ENCODE measurements around the gene NPC1. TPM values are rescaled to one million over a fixed set of nuclear protein-coding genes. Genes with fewer than 3 reads are reported as not detected.
"Not testable (repeated sequence)": the region's sequence is repeated elsewhere in the genome, so short reads cannot be mapped to it uniquely, and the experiment has no call there.

The NPC1 gene
- total RNA-seq, 1 donor from 2014 or later, result 16.0 TPM

DNA sequence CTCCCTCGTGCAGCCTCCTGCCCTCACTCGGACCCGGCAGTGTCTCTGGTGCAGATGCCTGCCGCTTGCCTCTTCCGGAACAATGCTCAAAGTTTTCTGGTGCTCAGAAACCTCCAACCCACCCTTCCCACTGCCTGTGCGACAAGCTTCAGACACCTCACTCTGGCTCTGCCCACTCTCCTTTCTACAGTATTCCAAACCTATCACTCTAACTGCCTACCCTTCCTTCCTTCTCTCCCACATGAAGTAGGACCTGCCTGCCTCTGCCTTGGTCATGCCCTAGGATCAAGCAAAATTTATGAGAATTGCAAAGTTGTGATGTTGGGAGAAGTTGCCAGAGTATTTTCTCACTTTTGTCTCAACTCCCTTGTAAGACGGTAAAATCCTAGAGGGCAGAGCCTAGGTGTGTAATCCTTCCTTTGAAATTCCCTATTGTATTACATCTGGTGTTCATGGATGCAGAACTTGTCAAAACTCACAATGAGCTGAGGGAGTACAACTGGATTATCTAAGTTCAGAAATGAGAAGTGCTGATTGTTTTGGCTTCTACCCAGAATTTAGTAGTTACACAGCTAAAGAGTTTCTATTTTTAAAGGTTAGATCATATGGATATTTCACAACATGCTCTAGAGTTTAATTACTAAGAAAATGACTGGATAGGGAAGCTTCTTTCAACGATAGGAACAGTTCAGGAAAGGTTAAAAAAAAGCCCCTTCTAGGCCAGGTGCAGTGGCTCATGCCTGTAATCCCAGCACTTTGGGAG, 7.2 kb downstream of the NPC1 start:
- intact Hi-C loops (cut with DNase I), result no loop called here
- DNase-seq (ENCODE audit: low spot score), result no peak

DNA sequence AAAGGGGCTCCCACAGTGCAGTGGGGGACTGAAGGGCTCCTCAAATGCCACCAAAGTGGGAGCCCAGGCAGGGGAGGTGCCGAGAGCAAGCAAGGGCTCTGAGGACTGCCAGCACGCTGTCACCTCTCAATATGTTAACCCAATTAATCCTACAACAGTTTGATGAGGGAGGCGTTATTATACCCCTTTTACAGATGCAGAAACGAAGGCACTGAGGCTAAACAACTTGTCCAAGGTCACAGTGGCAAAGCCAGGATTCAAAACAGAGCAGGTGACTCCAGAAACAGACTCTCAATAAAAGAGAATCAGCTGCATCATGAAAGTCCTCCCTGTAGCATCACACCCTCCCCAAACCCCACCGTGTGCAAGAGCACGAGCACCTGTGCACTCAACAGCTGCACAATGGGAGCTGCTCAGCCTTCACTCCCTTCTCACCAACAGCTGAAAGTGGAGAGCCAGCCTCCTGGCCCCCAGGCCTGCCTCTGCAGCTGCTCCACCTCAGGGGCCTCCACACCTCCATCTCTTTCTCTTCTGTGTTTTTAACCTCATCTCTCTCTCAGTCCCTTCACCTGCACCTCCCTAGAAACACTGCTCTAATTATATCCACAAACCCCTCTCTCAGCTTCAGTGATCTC, 8.1 kb downstream of the NPC1 start:
- no peak for DNase-seq (ENCODE audit: low spot score)
- intact Hi-C loops (cut with DNase I), result no loop called here

DNA sequence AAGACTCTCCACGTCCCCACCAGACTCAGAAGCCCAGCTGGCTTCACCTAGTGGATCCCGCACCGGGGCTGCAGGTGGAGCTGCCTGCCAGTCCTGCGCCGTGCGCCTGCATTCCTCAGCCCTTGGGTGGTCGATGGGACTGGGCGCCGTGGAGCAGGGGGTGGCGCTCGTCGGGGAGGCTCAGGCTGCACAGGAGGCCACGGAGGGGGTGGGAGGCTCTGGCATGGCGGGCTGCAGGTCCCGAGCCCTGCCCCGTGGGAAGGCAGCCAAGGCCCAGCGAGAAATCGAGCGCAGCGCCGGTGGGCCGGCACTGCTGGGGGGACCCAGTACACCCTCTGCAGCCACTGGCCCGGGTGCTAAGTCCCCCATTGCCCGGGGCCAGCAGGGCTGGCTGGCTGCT, 8.8 kb downstream of the NPC1 start:
- DNase-seq (ENCODE audit: low spot score); intact Hi-C loops (cut with DNase I): not testable (repeated sequence)

DNA sequence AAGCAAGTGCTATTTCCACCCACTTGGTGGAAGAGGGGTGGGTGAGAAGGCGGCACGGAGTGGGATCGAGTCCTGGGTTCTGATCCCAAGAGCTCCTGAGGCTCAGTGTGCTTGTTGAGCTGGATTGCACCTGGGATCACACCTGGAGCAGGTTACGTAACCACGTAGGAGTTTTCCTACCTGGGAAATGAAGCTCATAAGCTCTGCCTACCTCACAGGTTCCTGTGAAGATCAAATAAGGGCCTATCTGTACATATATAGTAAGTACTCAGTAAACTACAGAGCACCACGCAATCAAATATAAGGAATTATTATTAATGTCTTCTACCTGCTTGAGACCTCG, 11.0 kb downstream of the NPC1 start:
- DNase-seq (ENCODE audit: low spot score), result no peak

DNA sequence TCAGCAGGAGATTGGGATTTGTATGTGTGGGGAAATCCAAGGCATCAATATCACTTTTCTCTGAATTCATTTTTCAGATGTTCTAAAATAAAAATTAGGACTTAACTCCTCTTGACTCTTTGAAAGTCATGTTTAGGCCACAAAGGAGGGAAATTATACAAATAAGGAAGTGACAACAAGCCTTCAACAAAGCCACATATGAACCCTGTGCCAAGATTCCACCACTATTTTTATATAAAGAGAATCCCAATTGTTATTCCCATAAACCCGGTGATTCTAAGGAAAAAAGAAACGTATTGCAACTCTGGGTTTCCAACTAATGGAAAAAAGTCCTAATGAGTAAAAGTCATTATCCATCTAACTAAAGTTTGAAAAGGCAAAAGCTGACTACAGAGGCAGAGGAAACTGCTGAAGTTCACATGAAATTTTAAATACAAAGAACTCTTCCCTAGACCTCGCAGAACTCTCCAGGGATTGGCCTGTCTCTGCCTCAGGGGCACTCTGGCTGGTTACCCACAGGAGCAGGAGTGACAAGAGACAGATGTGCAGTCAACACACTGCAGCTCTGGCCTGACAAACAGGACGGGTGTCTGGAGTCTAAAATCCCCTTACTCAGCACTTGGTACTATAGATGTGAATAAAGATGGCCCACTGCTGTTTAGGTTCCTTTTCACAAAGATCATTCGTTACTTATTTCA, 11.5 kb downstream of the NPC1 start:
- no peak for DNase-seq (ENCODE audit: low spot score)
- intact Hi-C loops (cut with DNase I), result no loop called here

More for the DNA sequence above, 11.0 kb downstream of the NPC1 start:
- intact Hi-C loops (cut with DNase I), result no loop called here

DNA sequence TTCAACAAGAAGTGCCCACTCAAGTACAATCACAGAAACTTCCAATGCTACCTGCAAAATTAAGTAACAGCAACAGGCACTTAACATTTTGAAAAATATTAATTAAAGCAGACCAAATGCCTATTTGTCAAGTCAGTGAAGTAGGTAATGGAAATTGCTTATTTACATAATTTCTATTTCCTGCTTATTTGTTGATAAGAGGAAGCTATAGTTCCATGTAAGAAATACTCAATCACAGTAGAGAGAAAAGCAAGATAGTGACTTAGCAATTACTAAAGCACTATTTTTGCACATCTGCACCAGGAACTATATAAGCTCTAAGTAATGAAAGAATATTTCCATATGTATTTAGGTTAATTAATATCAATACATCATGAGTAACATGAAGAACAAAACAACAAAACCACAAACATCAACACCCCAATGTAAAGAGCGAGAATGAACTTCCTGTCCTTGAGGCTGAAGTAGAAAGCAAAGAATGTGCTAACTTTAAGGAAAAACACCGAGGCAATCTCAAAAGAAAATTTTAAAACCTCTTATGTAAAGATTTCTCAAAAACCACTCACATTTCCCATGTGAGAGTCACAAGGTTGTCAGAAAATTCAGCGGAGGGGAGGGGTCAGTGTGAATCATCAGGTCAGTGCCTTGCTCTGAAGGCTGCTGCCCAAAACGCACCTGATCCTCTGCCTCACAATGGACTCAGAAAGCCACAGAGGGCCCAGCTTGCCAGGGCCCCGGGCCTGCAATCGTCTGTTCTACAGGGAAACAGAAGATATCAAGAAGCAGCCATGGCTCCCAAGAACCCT, 12.5 kb downstream of the NPC1 start:
- intact Hi-C loops (cut with DNase I), result no loop called here
- no peak for DNase-seq (ENCODE audit: low spot score)

DNA sequence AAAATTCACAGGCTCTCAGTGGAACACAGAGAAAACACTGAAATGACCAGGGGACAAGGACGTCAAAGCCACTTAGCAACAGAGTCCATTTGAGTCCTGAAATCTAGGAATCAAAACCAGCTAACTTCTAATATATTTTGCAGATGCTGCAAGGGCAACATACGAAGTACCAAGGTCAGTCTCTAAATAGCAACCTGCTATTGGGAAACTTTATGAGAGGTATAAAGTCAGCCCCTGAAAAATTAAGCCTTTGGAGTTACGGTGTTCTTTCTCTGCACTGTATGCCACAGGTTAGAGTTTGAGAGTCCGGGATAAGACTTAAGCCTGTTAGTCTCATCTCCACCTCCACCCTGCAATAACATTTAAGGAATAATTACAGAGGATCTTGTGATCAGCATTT, 13.3 kb downstream of the NPC1 start:
- no peak for DNase-seq (ENCODE audit: low spot score)
- intact Hi-C loops (cut with DNase I), result no loop called here

DNA sequence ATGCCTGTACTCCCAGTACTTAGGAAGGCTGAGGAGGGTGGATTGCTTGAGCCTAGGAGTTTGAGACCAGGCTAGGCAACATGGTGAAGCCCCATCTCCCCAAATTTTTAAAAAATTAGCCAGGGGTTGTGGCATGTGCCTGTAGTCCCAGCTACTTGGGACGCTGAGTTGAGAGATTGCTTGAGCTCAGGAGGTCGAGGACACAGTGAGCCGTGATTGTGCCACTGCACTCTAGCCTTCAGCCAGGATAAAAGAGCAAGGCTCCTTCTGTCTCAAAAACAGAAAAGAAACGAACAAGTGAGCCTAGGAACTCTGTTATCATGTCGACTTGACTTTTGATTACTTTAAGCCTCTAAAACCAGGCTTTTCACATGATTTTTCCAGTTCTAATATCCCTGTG, 13.7 kb downstream of the NPC1 start:
- no peak for DNase-seq (ENCODE audit: low spot score)
- intact Hi-C loops (cut with DNase I), result no loop called here

DNA sequence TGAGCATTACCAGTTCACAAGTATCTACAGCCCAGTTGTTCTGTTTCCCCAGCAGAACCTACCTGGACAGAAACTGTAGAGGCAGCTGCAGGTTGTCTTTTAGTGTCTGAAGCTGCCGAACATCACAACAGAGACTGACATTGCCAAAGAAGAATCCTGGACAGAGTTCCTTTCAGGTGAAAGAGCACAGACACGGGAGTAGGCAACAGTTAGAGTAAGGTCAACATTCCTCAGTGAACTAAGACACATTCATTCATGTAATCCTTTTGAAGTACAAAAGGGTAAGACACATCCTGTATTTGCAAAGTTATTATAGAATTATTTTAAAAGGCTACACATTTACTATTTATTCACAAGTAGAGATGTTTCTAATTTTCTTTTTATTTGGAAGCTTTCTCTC, 14.3 kb downstream of the NPC1 start:
- no peak for DNase-seq (ENCODE audit: low spot score)

DNA sequence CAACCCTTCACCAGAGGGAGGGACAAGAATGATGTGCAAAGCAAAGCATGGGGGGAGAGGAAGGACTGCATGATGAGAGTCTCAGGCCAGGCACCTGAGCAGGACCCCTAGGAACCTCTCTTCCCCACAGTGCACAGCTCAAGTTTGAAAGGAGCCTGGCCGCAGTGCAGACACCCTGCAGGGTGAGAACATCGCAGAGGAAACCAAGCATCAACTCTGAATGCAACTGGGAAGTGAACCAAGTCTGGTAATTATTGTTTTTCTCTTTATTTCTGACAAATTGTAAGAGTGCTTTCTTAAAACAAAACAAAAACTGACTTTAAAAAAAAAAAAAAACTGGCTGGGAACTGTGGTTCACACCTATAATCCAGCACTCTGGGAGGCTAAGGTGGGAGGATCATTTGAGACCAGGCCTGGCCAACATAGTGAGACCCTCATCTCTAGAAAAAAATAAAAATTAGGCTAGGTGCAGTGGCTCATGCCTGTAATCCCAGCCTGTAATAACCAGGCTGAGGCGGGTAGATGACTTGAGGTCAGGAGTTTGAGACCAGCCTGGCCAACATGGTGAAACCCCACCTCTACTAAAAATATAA, 15.3 kb downstream of the NPC1 start:
- DNase-seq (ENCODE audit: low spot score), result no peak
- intact Hi-C loops (cut with DNase I), result no loop called here

More for the DNA sequence above, 14.3 kb downstream of the NPC1 start:
- intact Hi-C loops (cut with DNase I), result no loop called here

DNA sequence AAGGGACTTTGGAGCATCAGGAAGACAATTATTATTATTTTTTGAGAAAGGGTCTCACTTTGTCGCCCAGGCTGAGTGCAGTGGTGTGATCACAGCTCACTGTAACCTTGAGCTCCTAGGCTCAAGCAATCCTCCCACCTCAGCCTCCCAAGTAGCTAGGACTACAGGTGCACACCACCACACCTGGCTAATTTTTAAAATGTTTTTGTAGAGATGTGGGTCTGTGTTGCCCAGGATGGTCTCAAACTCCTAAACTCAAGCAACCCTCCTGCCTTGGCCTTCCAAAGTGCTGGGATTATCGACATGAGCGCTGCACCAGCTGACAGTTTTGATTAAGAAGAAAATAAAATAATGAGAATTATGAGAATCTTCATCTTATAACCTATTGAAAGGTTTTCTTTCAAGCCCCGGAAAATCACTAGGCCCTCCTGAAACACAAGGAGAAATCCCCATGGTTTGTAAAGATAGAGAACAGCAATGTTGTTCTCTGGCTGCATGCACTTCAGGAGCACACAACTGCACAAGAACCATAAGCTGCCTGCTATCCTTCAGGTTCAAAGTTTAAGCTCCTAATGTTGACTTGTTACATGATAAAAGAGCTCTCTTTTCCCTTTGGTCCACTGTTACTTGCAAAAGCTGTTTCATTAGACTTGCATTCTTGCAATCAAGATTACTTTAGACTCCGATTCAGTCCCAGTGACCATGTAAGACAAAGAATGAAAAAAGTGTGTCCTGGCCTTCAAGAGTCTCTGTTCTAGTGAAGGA, 16.8 kb downstream of the NPC1 start:
- no peak for DNase-seq (ENCODE audit: low spot score)
- intact Hi-C loops (cut with DNase I), result no loop called here

DNA sequence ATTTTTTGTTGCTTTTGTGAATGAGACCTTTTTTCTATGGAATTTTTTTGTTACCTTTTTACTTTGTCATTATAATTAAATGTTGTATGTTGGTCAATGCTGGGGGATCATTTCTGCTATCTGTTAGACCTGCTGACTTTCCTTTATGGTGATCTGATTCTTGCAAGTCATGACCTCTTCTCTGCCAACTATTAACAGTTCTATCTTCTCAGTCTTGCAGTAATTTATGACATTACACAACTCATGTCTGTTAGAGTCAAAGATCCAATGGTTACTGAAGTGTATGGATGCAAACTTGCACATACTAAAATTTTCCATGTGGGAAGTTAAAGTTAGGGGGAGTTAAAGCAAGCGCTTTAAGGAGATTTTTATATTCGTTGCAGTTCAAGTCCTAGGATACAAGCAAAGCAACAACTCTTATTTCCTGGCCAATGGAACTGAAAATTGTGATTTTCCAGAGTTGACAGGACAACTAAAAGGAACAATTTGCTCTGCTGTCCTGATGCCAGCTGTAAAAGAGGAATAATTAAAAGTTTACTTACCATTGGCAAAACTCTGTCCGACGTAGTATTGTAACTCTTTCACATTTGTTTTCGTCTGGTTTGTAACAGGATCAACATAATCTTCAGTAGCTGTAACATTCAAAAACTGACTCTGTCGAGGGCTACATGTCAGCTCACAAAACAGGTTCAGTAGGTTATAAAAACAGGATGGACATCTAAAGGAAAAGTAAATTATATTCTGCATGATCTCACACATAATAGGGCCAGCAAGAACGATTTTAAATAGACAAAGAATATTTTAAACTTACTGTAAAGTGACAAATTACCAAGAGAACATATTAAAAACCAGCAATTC, 17.8 kb downstream of the NPC1 start:
- intact Hi-C loops (cut with DNase I), result no loop called here
- no peak for DNase-seq (ENCODE audit: low spot score)

DNA sequence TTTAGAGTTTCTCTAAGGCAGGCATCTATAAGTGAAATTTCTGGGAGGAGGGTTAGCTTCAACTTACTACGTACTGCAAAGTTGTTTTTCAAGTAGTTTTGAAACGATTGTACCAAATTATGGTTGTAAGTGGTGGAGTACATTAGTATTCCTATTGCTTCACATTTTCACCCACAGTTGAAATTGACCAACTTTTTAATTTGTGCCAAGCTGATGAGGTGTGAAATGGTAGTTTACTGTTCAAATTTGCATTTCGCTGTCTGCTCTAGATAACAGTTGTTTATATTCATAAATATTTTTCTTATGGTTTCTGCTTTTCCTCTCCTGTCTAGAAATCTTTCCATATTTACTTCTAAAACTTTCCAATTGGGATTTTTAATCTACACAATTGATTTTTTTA, 18.6 kb downstream of the NPC1 start:
- no peak for DNase-seq (ENCODE audit: low spot score)
- intact Hi-C loops (cut with DNase I), result no loop called here

DNA sequence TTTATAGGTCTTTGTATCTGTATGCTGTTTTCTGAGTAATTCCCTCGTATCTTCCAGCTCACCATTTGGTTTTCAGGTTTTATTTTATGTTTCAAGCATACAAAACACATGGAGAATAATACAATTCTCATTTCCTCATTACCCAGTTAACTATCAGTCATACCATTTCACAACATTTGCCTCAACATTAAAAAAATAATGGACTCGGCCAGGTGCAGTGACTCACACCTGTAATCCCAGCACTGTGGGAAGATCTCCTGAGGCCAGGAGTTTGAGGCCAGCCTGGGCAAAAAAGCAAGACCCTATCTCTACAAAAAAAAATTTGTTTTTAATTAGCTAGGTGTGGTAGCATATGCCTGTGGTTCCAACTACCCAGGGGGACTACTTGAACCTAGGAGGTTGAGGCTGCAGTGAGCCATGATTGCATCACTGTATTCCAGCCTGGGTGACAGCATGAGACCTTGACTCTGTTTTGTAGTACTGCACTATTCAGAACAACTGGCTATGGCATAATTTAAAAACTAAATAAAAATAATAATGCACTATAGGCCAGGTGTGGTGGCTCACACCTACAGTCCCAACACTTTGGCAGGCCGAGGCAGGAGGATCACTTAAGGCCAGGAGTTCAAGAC, 20.3 kb downstream of the NPC1 start:
- intact Hi-C loops (cut with DNase I), result no loop called here
- DNase-seq (ENCODE audit: low spot score), result no peak

DNA sequence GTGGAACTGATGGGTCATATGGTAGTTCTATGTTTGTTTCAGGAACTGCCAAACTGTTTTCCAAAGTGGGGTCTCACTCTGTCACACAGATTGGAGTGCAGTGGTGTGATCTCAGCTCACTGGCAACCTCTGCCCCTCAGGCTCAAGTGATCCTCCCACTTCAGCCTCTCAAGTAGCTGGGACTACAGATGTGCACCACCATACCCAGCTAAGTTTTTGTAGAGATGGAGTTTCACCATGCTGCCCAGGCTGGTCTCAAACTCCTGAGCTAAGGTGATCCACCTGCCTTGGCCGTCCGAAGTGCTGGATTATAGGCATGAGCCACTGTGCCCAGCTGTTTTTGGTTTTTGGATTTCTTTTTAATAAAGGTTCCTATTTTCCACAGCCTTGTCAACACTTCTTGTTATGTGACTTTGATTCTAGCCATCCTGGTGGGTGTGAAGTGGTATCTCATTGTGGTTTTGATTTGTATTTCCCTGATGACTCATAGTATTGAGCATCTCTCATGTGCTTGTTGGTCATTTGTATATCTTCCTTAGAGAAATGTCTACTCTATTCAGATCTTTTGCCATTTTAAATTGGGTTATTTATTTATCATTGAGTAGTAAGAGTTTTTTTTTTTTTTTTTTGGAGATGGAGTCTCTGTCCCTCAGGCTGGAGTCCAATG, 22.8 kb downstream of the NPC1 start:
- no peak for DNase-seq (ENCODE audit: low spot score)
- intact Hi-C loops (cut with DNase I), result no loop called here

DNA sequence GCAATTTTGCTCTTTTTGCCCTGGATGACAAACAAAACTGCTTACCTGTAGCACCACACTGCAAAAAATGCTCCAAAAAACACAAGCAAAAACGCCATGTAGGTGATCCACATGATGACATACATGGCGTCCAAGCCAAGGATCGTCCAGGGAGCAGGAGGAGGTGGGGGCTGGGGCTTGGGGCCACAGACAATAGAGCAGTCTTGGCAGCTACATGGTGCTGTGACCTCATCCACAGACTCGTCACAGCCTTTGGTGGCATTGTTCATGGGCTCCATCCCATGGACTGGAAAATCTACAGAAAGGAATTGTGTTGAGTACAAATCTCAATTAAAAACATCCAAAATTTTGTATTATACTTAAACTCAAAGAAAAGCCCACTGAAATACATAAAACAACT, 26.1 kb downstream of the NPC1 start:
- no peak for DNase-seq (ENCODE audit: low spot score)
- intact Hi-C loops (cut with DNase I), result no loop called here

DNA sequence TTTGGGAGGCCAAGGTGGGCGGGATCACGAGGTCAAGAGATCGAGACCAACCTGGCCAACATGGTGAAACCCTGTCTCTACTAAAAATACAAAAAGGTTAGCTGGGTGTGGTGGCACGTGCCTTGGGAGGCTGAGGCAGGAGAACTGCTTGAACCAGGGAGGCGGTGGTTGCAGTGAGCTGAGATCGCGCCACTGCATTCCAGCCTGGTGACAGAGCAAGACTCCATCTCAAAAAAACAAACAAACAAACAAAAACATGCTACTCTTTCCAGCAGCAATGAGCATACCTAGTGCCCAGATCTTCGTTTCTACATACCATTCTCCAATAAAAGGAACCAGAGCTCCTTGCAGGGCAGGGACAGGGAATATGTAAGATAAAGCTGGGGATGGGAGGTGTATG, 28.8 kb downstream of the NPC1 start:
- intact Hi-C loops (cut with DNase I); DNase-seq (ENCODE audit: low spot score): not testable (repeated sequence)
